ENCODE measurements around the gene PHC1.
A peak's percentile ranks its signal among the peaks of the same experiment; 100 is the strongest.
"Not testable (repeated sequence)": the region's sequence is repeated elsewhere in the genome, so short reads cannot be mapped to it uniquely, and the experiment has no call there.

Gene PHC1

GRCh38 chr12:8897081-8897480 is 17.2 kb upstream of the PHC1 start:
- DNase-seq (ENCODE audit: low read depth): no peak
- TF ChIP-seq CTCF (IDR thresholded peaks at IDR 0.05; ENCODE audit: low read length, missing control alignments): no peak
- no peak overlapping the region for H3K4me3 ChIP-seq (replicated peaks; ENCODE audit: low read depth, low read length)

GRCh38 chr12:8899830-8900229 is 14.5 kb upstream of the PHC1 start:
- no peak for TF ChIP-seq CTCF (IDR thresholded peaks at IDR 0.05; ENCODE audit: low read length, missing control alignments)

GRCh38 chr12:8902703-8903102 is 11.6 kb upstream of the PHC1 start:
- H3K4me3 ChIP-seq (replicated peaks; ENCODE audit: low read depth, low read length); DNase-seq (ENCODE audit: low read depth): not testable (repeated sequence)

More at GRCh38 chr12:8899830-8900229, 14.5 kb upstream of the PHC1 start:
- H3K4me3 ChIP-seq (replicated peaks; ENCODE audit: low read depth, low read length): no peak overlapping the region
- no peak for DNase-seq (ENCODE audit: low read depth)

- DNase-seq (ENCODE audit: low read depth): no peak
- H3K4me3 ChIP-seq (replicated peaks; ENCODE audit: low read depth, low read length): no peak overlapping the region
- no peak for TF ChIP-seq CTCF (IDR thresholded peaks at IDR 0.05; ENCODE audit: low read length, missing control alignments)
Measured at GRCh38 chr12:8903646-8904045, 10.7 kb upstream of the PHC1 start.

- no peak for TF ChIP-seq CTCF (IDR thresholded peaks at IDR 0.05; ENCODE audit: low read length, missing control alignments)
- no peak for DNase-seq (ENCODE audit: low read depth)
- H3K4me3 ChIP-seq (replicated peaks; ENCODE audit: low read depth, low read length): no peak overlapping the region
Measured at GRCh38 chr12:8904665-8905064, 9.6 kb upstream of the PHC1 start.

GRCh38 chr12:8905546-8905945 is 8.8 kb upstream of the PHC1 start:
- no peak for TF ChIP-seq CTCF (IDR thresholded peaks at IDR 0.05; ENCODE audit: low read length, missing control alignments)

GRCh38 chr12:8906266-8907180 is 7.8 kb upstream of the PHC1 start:
- TF ChIP-seq CTCF (IDR thresholded peaks at IDR 0.05; ENCODE audit: low read length, missing control alignments): no peak
- no peak for DNase-seq (ENCODE audit: low read depth)
- no peak overlapping the region for H3K4me3 ChIP-seq (replicated peaks; ENCODE audit: low read depth, low read length)

More at GRCh38 chr12:8905546-8905945, 8.8 kb upstream of the PHC1 start:
- peak; percentile 12 for DNase-seq (ENCODE audit: low read depth)
- no peak overlapping the region for H3K4me3 ChIP-seq (replicated peaks; ENCODE audit: low read depth, low read length)
